Upper lobe of left lung (tissue), 4 donors: ENCODE data around the gene STT3B.

Source experiments
- EP300 ChIP-seq, 4 donors: sonication (generic); formaldehyde crosslinking; IDR thresholded peaks; one replicate each; pipeline ENCODE4 v1.5.1; 2017; ENCODE audit warnings: antibody characterized with exemption in 4 of 4, control low read depth in 2 of 4
- POLR2A ChIP-seq, 4 donors: fragments of 450-650 bp; IDR thresholded peaks; one replicate each; pipeline ENCODE4 v1.5.1; 2016 to 2017; ENCODE audit warnings: antibody characterized with exemption in 4 of 4, mild to moderate bottlenecking in 2 of 4
- POLR2AphosphoS5 ChIP-seq, 2 donors: sonication (generic); formaldehyde crosslinking; IDR thresholded peaks; one replicate each; pipeline ENCODE4 v1.5.1; 2017; ENCODE audit warnings: antibody characterized with exemption in 2 of 2
- TF ChIP-seq, protein P1 (sequence below), 6 experiments: fragments of 450-650 bp in 4 of 6; fragments of 200-600 bp in 2 of 6; sonication (generic) in 2 of 6; IDR thresholded peaks; one replicate each; pipeline ENCODE4 v1.5.1; 2016 to 2019; ENCODE audit warnings: antibody characterized with exemption in 6 of 6

DNA sequence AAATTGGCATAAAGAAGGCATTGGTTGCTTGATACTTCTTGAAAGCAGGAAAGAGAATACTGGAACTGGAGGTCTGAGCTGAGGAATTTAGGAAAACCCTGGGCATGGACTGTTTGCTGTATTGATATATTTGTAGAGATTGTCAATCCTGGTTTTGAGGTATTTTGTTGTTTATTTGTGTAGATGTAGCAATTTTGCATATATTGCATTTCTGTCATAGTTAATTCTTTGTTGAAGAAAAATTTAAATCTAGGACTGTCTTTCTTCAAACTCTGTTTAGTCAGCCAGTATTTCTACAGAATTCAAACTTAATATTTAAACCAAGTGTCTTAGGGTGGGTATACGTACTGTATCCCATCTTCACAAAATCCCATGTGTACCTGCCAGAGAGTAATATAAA, 9.5 kb downstream of the STT3B start:
- TF ChIP-seq EP300 (IDR thresholded peaks at IDR 0.05): no peak
- TF ChIP-seq, protein P1, sequence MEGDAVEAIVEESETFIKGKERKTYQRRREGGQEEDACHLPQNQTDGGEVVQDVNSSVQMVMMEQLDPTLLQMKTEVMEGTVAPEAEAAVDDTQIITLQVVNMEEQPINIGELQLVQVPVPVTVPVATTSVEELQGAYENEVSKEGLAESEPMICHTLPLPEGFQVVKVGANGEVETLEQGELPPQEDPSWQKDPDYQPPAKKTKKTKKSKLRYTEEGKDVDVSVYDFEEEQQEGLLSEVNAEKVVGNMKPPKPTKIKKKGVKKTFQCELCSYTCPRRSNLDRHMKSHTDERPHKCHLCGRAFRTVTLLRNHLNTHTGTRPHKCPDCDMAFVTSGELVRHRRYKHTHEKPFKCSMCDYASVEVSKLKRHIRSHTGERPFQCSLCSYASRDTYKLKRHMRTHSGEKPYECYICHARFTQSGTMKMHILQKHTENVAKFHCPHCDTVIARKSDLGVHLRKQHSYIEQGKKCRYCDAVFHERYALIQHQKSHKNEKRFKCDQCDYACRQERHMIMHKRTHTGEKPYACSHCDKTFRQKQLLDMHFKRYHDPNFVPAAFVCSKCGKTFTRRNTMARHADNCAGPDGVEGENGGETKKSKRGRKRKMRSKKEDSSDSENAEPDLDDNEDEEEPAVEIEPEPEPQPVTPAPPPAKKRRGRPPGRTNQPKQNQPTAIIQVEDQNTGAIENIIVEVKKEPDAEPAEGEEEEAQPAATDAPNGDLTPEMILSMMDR (IDR thresholded peaks at IDR 0.05): no peak
- TF ChIP-seq POLR2A (IDR thresholded peaks at IDR 0.05): no peak
- TF ChIP-seq POLR2AphosphoS5 (IDR thresholded peaks at IDR 0.05): no peak
